ENCODE measurements around the gene ZFHX3.
"Not testable (repeated sequence)": the region's sequence is repeated elsewhere in the genome, so short reads cannot be mapped to it uniquely, and the experiment has no call there.

The ZFHX3 gene

GRCh38 chr16:72995151-72995881 lies 52.6 kb downstream of the ZFHX3 start:
- DNase-seq, result no peak

DNA sequence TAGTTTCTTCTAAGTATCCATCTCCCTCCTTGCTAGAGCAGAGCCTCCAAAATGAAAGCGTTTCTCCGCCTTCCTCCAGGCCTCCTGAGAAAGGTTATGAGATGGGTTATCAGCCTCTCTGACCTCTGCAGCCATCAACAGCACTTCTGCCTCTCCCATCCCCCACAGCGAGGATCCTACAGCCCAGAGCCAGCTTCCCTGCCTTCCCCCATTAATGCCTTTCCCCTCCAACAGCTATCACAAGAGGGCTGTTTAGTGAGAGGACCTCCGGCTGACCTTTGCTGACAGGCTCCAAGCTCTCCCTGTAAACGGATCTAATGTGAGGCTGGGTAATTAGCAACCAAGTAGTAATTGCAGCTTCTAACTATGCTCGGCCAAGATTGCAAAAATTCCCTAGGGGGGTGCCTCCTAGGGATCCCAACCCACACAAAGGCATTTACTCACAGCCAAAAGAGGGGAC lies 55.8 kb downstream of the ZFHX3 start:
- no peak for DNase-seq

- DNase-seq, result no peak
Observed at GRCh38 chr16:72991644-72992043, 56.3 kb downstream of the ZFHX3 start.

GRCh38 chr16:72991211-72991610 lies 56.7 kb downstream of the ZFHX3 start:
- DNase-seq, result no peak

- no peak for DNase-seq
Observed at GRCh38 chr16:72990571-72990970, 57.4 kb downstream of the ZFHX3 start.

DNA sequence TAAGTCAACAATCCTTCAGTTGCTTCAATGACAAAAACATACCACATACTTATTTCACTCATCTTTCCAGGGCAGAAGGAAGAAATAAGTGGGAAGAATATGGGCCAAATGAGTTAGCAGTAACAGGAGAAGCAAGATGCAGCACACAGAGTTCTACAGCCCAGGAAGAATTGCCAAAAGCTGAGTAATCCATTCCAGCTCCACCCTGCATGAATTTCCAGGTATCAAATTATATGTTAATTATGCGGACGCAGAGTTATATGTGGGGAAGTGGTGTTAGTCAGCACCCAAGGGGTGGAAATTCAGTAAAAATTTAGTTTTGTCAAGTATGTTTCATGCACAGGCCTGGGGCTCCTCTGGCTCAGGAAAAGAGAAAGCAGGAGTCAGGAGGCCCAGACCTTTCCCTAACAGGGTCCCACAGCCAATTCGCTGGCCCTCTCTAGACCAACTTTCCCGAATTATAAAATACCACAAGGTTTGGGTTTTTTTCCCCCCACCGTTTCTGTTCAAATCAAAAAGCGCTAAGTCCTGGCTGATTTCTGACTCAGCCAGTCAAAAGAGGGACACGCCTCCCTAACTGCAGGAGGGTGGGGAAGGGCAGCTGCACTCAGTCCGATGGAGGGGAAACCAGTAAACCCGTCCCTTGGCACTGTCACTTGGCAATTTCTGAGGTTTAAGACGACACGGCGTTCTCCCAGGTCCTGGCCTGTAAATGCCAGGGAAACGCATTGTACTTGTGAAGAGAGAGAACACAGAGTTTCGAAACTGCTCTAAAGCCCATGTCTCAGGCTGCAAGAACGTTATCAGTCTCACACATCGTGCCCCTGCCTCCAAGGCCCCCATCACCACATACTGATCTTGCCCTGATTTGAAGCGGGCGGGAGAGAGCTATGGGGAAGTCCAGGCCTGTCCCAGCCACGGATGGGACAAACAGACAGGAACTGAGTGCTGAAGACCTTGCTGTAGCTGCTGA lies 58.1 kb downstream of the ZFHX3 start:
- DNase-seq, result no peak

GRCh38 chr16:72989203-72989578 lies 58.7 kb downstream of the ZFHX3 start:
- not testable (repeated sequence) for DNase-seq

DNA sequence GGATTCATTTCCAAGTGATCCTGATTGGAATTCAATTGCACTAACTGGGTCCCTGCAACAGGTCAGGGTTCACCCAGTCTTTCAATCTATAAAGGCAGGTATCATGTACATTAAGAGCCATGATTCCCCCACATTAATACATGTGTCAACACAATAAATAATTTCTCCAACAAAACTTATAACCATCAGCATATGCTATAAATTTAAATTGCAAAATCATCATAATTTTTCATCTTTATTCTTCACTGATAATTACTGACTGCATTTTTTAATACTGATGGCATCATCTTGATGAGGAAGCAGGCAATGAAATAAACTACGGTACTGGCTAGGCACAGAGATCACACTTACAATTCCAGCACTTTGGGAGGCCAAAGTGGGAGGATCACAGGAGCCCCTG lies 59.4 kb downstream of the ZFHX3 start:
- DNase-seq, result no peak

DNA sequence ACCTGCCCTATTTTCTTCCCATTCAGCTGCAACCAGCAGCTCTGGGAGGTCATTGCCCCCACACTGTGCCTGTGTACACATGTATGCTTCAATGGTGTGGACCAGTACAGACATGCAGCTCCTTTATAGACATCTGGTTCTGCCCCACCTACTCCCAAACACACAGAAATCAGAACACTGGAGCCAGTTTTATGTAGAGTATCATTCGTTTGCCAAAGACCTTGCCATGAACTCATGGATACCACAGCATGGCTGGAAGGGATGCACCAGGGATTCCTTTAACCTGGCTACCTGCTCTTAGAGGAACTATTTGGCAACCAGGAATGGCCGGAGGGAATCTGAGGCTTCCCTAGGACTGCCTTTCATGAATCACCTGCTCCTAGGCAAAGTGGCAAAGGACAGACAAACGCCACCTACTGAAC lies 60.4 kb downstream of the ZFHX3 start:
- no peak for DNase-seq

- no peak for DNase-seq
Observed at GRCh38 chr16:72985995-72986394, 61.9 kb downstream of the ZFHX3 start.

- DNase-seq, result no peak
Observed at GRCh38 chr16:72985148-72985941, 62.6 kb downstream of the ZFHX3 start.

DNA sequence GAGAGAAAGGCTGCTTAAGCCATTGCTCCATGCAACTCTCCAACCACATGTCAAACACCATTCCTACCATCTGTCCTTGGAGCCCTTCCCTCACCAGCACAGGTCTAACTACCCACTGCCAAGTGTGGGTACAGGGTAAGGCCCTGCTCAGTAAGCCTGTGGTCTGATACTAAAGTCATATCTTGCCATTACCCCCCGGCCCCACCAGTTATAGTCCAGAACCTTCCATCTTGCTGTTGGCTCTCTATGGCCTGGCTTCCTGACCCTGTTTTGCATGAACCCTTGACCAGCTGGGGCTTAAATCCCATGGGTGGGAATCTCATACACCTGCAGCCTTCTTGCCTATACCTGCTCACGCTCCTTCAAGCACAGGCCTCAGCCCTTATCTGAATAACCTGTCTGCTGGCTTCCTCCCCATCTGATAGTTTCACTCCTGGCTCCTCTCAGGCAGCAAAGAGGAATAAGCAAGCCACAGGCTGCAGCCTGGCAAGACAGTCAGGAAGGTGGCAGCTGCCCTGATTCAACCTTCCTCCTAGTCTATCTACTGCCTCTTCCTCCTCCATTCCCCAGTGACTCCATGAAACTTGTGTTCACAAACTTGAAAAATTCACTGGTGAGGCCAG lies 64.1 kb downstream of the ZFHX3 start:
- no peak for DNase-seq

DNA sequence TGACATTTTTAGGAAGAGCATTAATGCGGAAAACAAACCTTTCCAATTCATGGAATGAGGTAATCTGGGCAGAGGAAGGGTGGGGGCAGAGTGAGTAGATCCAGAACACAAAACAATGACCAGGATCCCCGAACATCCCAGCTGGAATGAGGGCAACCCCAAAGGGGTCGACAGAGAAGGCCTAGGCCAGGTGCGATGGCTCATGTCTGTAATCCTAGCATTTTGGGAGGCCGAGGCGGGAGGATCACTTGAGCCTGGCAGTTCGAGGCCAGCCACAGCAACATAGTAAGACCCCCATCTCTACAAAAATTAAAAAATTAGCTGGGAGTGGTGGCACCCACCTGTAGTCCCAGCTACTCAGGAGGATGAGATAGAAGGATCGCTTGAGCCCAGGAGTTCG lies 64.7 kb downstream of the ZFHX3 start:
- DNase-seq, result no peak

DNA sequence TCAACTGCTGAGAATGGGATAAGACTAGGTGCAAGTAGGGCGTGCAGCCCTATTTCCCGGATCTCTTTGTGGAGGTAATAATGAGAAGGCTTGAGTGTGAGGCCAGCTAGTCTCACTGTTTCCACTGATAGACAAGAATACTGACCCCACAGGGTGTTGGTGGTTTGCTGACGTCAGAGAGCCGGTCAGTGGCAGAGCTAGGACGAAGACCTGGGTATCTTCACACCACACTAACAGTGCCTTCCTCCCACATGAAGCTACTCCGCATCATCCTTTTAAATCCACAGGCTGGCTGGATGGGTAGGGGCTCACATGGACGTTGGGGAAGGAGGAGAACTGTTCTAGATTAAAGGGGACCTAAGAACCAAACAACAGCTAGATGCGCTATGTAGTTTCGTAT lies 68.0 kb downstream of the ZFHX3 start:
- DNase-seq, result no peak

- DNase-seq, result no peak
Observed at GRCh38 chr16:72978212-72978611, 69.7 kb downstream of the ZFHX3 start.

DNA sequence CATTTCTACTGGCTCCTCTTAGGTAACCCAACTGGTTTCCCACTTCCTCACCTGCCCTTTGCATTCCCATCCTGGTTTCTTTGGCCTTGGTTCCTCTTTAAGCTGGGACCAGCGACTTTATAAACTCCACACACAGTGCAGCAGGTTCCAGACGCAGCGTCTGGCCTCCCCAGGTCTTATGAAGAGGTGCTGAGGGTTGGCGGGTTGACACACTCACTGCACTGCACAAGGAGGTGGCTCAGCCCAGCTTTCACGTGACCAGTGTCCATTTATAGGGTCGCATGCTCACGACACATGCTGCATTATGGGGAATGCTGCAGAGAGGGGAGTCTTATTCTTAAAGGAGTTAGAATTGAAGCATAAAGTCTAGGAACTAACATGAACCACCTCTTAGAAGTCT lies 70.8 kb downstream of the ZFHX3 start:
- DNase-seq, result no peak

- no peak for DNase-seq
Observed at GRCh38 chr16:72976438-72977064, 71.4 kb downstream of the ZFHX3 start.

DNA sequence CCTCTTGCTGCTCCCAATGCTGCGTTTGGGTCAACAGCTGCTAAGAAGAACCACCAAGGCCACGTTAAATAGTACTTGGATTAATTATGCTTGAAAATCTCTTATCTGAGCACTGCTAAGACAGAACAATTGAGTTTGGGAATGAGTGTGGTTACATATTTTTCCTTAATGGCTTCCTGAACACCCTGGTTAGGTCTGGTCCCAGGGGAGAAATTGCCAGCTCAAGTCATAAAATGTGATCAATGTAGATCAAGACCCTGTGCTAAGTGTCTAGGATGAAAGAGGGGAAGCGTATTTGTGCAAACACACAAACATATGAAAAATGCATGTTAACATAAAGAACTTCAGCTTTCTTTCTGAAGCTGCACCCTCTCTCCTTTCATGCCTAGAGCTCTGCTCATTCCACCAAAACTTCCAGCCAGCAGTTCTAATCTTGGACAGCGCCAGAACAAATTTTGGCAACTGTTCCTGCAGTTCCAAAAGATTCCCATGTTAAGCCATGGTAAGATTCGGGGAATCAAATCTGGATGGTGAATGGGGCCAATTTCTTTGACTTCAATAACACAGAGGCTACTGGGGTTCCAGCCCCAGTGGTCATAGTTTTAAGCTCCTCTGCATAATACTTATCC lies 72.0 kb downstream of the ZFHX3 start:
- no peak for DNase-seq

GRCh38 chr16:72974142-72974769 lies 73.7 kb downstream of the ZFHX3 start:
- no peak for DNase-seq

DNA sequence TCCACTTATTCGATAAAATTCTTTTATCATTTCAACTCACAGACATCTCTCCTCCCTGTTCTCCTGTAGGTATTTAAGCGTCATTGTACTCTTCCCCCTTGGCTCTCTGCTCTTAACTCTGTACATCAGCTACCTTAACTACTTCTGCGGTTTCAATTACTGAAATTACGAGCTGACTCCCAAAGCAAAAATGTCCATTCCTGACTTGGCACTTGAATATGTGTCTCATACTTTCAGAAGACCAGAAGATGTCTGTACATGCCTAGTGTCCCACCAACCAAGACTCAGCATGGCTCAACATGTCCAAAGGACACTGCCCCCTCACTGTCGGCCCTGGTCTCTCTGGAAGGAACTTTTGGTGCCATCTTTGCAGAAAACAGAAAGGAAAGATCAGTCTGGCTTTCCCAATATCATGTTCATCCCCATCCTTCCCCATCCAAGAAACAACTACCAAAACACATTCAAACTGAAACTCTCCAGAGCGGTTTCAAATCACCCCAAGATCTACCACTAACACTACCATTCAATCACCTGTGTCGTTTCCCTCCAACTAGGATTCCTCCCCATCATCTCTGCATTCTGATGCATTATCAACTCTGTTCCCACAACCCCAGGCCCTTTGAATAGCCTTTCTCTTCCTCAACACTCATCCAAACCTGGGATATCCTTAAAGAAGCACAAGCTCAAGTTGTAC lies 74.9 kb downstream of the ZFHX3 start:
- no peak for DNase-seq

DNA sequence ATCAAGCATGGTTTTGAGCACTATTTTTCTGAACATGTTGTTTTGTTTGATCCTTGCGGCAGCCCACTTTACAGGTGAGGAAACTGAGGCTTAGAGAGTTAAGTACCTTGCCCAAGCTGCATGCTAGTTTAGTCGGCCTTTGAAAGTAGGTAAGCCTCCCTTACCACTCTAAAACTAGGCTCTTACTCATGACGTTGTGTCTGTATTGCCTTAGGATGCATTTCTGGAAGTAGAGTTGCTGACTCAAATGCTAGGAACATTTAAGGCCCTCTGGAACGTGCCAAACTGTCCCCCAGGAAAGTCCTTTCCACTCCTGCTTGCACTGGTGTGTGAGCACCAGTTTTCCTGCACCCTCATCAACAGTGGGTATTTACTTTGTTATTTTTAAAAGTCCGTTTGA lies 76.6 kb downstream of the ZFHX3 start:
- DNase-seq, result no peak
